IMR-90 (cell line): Measurements from ENCODE around the gene TPRKB.

Experiments used
- BHLHE40 ChIP-seq: fragments of 150-350 bp; IDR thresholded peaks from 2 replicates; pipeline ENCODE4 v1.6.1; 2016; ENCODE audit warnings: mild to moderate bottlenecking, low read depth, low read length
- CEBPB ChIP-seq: IDR thresholded peaks from 2 replicates; pipeline ENCODE4 v1.6.1; 2012; ENCODE audit warnings: low read depth, low read length, improper control_type of control experiment
- MAFK ChIP-seq: IDR thresholded peaks from 2 replicates; pipeline ENCODE4 v1.6.1; 2012; ENCODE audit warnings: low read depth, low read length, improper control_type of control experiment
- MXI1 ChIP-seq: IDR thresholded peaks from 2 replicates; pipeline ENCODE4 v1.6.1; 2012; ENCODE audit warnings: low read depth, mild to moderate bottlenecking, low read length, moderate library complexity, borderline replicate concordance
- POLR2A ChIP-seq: IDR thresholded peaks from 2 replicates; pipeline ENCODE4 v1.6.1; 2012; ENCODE audit warnings: mild to moderate bottlenecking, low read depth, low read length
- RAD21 ChIP-seq: IDR thresholded peaks from 2 replicates; pipeline ENCODE4 v1.6.1; 2012; ENCODE audit warnings: low read length, improper control_type of control experiment
- RFX5 ChIP-seq: IDR thresholded peaks from 2 replicates; pipeline ENCODE4 v1.8.0; 2012; ENCODE audit warnings: low read depth, mild to moderate bottlenecking, low read length, moderate library complexity
- SMC3 ChIP-seq: fragments of 150-350 bp; IDR thresholded peaks from 2 replicates; pipeline ENCODE4 v1.6.1; 2016; ENCODE audit warnings: low read depth, mild to moderate bottlenecking, antibody characterized with exemption, low read length, moderate library complexity
- TF ChIP-seq, protein P1 (sequence below): conservative IDR thresholded peaks from 2 replicates; pipeline ENCODE4 v1.5.1; 2012; ENCODE audit warnings: mild to moderate bottlenecking, low read depth, low read length, improper control_type of control experiment
- TF ChIP-seq, protein P2 (sequence below): fragments of 150-350 bp; IDR thresholded peaks from 2 replicates; pipeline ENCODE4 v1.6.1; 2017; ENCODE audit warnings: mild to moderate bottlenecking, antibody characterized with exemption, low read length, low read depth
- TF ChIP-seq, protein P3 (sequence below): fragments of 150-350 bp; IDR thresholded peaks from 2 replicates; pipeline ENCODE4 v1.6.1; 2016; ENCODE audit warnings: low read depth, mild to moderate bottlenecking, low read length, moderate library complexity, borderline replicate concordance

DNA sequence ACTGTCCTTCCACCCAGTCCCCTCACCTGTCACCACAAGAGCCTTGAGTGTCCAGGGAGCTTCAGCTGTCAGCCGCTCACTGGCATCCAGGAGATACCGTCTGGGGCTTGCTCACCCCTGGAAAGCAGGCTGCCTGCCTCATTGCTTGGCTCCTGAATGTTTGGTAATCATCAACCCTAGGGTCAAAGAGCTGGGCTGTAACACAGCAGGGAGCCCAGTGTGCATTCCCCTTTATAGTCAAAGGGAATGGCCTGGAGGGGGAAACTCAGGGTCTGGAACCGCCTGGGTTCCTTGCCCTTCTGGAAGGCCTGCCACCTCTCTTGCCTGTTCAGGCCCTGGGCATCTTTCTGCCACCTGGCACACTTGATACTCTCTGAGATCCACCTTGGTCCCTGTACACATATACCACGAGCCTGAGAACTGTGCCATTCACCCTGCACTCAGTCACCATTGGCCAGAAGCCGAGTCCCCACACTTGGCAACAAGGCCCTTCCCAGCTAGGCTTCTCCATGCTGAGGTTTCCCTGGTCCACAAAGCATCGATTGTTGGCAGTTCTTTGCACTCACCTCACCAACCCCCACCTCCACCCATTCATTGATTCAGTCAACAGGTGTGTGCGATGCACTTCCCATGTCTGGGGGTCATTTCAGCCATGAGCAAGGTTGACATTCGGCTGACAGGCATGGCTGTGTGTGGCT is 35.0 kb downstream of the TPRKB start:
- TF ChIP-seq, protein P1, sequence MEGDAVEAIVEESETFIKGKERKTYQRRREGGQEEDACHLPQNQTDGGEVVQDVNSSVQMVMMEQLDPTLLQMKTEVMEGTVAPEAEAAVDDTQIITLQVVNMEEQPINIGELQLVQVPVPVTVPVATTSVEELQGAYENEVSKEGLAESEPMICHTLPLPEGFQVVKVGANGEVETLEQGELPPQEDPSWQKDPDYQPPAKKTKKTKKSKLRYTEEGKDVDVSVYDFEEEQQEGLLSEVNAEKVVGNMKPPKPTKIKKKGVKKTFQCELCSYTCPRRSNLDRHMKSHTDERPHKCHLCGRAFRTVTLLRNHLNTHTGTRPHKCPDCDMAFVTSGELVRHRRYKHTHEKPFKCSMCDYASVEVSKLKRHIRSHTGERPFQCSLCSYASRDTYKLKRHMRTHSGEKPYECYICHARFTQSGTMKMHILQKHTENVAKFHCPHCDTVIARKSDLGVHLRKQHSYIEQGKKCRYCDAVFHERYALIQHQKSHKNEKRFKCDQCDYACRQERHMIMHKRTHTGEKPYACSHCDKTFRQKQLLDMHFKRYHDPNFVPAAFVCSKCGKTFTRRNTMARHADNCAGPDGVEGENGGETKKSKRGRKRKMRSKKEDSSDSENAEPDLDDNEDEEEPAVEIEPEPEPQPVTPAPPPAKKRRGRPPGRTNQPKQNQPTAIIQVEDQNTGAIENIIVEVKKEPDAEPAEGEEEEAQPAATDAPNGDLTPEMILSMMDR: no peak
- TF ChIP-seq RFX5: no peak
- TF ChIP-seq SMC3: no peak
- TF ChIP-seq POLR2A: no peak
- no peak for TF ChIP-seq CEBPB
- TF ChIP-seq RAD21: no peak
- no peak for TF ChIP-seq BHLHE40
- TF ChIP-seq, protein P2, sequence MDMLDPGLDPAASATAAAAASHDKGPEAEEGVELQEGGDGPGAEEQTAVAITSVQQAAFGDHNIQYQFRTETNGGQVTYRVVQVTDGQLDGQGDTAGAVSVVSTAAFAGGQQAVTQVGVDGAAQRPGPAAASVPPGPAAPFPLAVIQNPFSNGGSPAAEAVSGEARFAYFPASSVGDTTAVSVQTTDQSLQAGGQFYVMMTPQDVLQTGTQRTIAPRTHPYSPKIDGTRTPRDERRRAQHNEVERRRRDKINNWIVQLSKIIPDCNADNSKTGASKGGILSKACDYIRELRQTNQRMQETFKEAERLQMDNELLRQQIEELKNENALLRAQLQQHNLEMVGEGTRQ: no peak
- no peak for TF ChIP-seq MAFK
- TF ChIP-seq MXI1: no peak
- TF ChIP-seq, protein P3, sequence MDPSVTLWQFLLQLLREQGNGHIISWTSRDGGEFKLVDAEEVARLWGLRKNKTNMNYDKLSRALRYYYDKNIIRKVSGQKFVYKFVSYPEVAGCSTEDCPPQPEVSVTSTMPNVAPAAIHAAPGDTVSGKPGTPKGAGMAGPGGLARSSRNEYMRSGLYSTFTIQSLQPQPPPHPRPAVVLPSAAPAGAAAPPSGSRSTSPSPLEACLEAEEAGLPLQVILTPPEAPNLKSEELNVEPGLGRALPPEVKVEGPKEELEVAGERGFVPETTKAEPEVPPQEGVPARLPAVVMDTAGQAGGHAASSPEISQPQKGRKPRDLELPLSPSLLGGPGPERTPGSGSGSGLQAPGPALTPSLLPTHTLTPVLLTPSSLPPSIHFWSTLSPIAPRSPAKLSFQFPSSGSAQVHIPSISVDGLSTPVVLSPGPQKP: no peak
